Endothelial cell of umbilical vein (primary cell): Measurements from ENCODE around the gene DNAJC16. TPM values are rescaled to one million over a fixed set of nuclear protein-coding genes. Genes with fewer than 3 reads are reported as not detected.

Source experiments
- BruUV-seq: library from RNA; stranded (reverse); fragments of 400-500 nt; replicated peaks from 2 replicates; lab custom pipeline; 2021; lab: Mats Ljungman, UMichigan
- CTCF ChIA-PET: fragments of 300-600, 350-600 bp; sonication (Branson Sonifier 250); formaldehyde crosslinking; loops from one replicate; lab custom pipeline; 2021; ENCODE audit warnings: antibody characterized with exemption, inconsistent platforms; lab: Charles Lee
- POLR2A ChIA-PET: fragments of 300-600, 350-600 bp; sonication (Branson Sonifier 250); formaldehyde crosslinking; loops from one replicate; lab custom pipeline; 2021; ENCODE audit warnings: antibody characterized with exemption, inconsistent platforms; lab: Charles Lee
- DNase-seq: peaks from one replicate; pipeline ENCODE4 v3.0.0-alpha.2; 2011; ENCODE audit warnings: low read depth, low spot score
- FAIRE-seq: peaks from 2 replicates; lab custom pipeline; 2011; peaks lifted over from hg19 to GRCh38; lab: Jason Lieb, UNC
- H2AFZ ChIP-seq: 2 replicates; pipeline ENCODE4 v1.6.0; 2012; ENCODE audit warnings: low read depth, low read length, control low read depth, inconsistent platforms
- H3K27ac ChIP-seq: 2 replicates; pipeline ENCODE4 v1.5.1; 2011; ENCODE audit warnings: low read depth, mild to moderate bottlenecking, control low read depth, low read length, moderate library complexity; ENCODE audit not compliant: insufficient read depth
- H3K27me3 ChIP-seq, 2 experiments: 2 replicates each; pipeline versions ENCODE4 v1.6.0 to v1.6.1; 2011; ENCODE audit warnings: low read length in 2 of 2, mixed read lengths in 1 of 2; ENCODE audit not compliant: control insufficient read depth in 2 of 2, insufficient read depth in 2 of 2
- H3K36me3 ChIP-seq, 2 experiments: 2 replicates in 1 of 2; 3 replicates in 1 of 2; pipeline ENCODE4 v1.5.1; 2011; ENCODE audit warnings: low read length in 2 of 2, mild to moderate bottlenecking in 1 of 2, moderate library complexity in 1 of 2; ENCODE audit not compliant: control insufficient read depth in 2 of 2, insufficient read depth in 2 of 2; ENCODE audit errors: extremely low read depth in 1 of 2
- H3K4me1 ChIP-seq: 3 replicates; pipeline ENCODE4 v1.5.1; 2011; ENCODE audit warnings: mild to moderate bottlenecking, low read length; ENCODE audit not compliant: control insufficient read depth, insufficient read depth; ENCODE audit errors: extremely low read depth
- H3K4me2 ChIP-seq: 2 replicates; pipeline ENCODE4 v1.6.1; 2011; ENCODE audit warnings: low read length, control low read depth, mixed read lengths; ENCODE audit not compliant: insufficient read depth
- H3K4me3 ChIP-seq, 3 experiments: fragments of 200-600 bp in 1 of 3; sonication (generic), shearing (Covaris generic) in 1 of 3; replicated peaks in 1 of 3; 2 replicates each; pipeline ENCODE4 v1.5.1; 2011 to 2016; ENCODE audit warnings: control low read depth in 3 of 3, low read length in 3 of 3, mild to moderate bottlenecking in 2 of 3, inconsistent platforms in 1 of 3, low read depth in 1 of 3, moderate library complexity in 1 of 3; ENCODE audit not compliant: insufficient read depth in 1 of 3
- H3K79me2 ChIP-seq: 2 replicates; pipeline ENCODE4 v1.6.0; 2012; ENCODE audit warnings: low read length, inconsistent platforms; ENCODE audit not compliant: control insufficient read depth, insufficient read depth
- H3K9ac ChIP-seq: replicated peaks from 2 replicates; pipeline ENCODE3; 2011; ENCODE audit warnings: low read length, control low read depth; ENCODE audit not compliant: insufficient read depth; ENCODE audit errors: extremely low read depth
- H3K9me1 ChIP-seq: replicated peaks from 3 replicates; pipeline ENCODE4 v1.6.0; 2011; ENCODE audit warnings: mild to moderate bottlenecking, low read length; ENCODE audit not compliant: control insufficient read depth, insufficient read depth; ENCODE audit errors: extremely low read depth
- H3K9me3 ChIP-seq: replicated peaks from 2 replicates; pipeline ENCODE4 v1.5.1; 2012; ENCODE audit warnings: low read length, inconsistent platforms; ENCODE audit not compliant: control insufficient read depth, insufficient read depth
- H4K20me1 ChIP-seq: replicated peaks from 2 replicates; pipeline ENCODE3; 2011; ENCODE audit warnings: mild to moderate bottlenecking, low read length; ENCODE audit not compliant: control insufficient read depth, insufficient read depth; ENCODE audit errors: extremely low read depth
- CTCF ChIP-seq, 2 donors: IDR thresholded peaks; 1 replicate in 1 of 2; 2 replicates in 1 of 2; pipeline ENCODE4 v1.5.1; 2011; ENCODE audit warnings: low read length in 2 of 2, mild to moderate bottlenecking in 2 of 2, moderate library complexity in 2 of 2, control low read depth in 1 of 2, inconsistent platforms in 1 of 2, low read depth in 1 of 2; ENCODE audit not compliant: insufficient read depth in 1 of 2; ENCODE audit errors: extremely low read depth in 1 of 2
- EZH2 ChIP-seq: IDR thresholded peaks from 2 replicates; pipeline ENCODE4 v1.6.1; 2012; ENCODE audit warnings: borderline replicate concordance, low read depth, mild to moderate bottlenecking, moderate library complexity, low read length, inconsistent platforms; ENCODE audit not compliant: severe bottlenecking
- FOS ChIP-seq: IDR thresholded peaks from 2 replicates; pipeline ENCODE4 v1.6.1; 2011; ENCODE audit warnings: mild to moderate bottlenecking, low read length, moderate library complexity, borderline replicate concordance; ENCODE audit not compliant: insufficient read depth
- GATA2 ChIP-seq: IDR thresholded peaks from 2 replicates; pipeline ENCODE4 v1.7.0; 2011; ENCODE audit warnings: low read depth, mild to moderate bottlenecking, moderate library complexity, mixed read lengths, low read length; ENCODE audit not compliant: insufficient read length, insufficient read depth
- JUN ChIP-seq: IDR thresholded peaks from 2 replicates; pipeline ENCODE4 v1.6.1; 2011; ENCODE audit warnings: borderline replicate concordance, low read depth; ENCODE audit not compliant: insufficient read length, insufficient read depth
- MAX ChIP-seq: IDR thresholded peaks from 2 replicates; pipeline ENCODE4 v1.6.1; 2011; ENCODE audit not compliant: insufficient read depth, insufficient read length
- MYC ChIP-seq: IDR thresholded peaks from one replicate; pipeline ENCODE4 v1.6.1; 2011; ENCODE audit warnings: mild to moderate bottlenecking, low read depth, low read length
- POLR2A ChIP-seq: IDR thresholded peaks from 2 replicates; pipeline ENCODE4 v1.6.1; 2012; ENCODE audit warnings: low read depth, mild to moderate bottlenecking, control low read depth, low read length
- POLR2AphosphoS5 ChIP-seq: IDR thresholded peaks from 2 replicates; pipeline ENCODE4 v1.6.1; 2012; ENCODE audit warnings: low read depth, mild to moderate bottlenecking, control low read depth, low read length, moderate library complexity; ENCODE audit not compliant: insufficient read depth
- dilution Hi-C: fragments of 300-500 bp; cut with MboI; formaldehyde crosslinking; loops from one replicate; pipeline ENCODE4 v1.15.0; 2019; ENCODE audit warnings: low sequenced_read_pairs; ENCODE audit not compliant: extremely low pct_ligation_motif_present
- intact Hi-C: fragments of 100-400 bp; cut with micrococcal nuclease; formaldehyde crosslinking; loops from one replicate; pipeline ENCODE4 v1.10.0; 2022
- polyA plus RNA-seq, 4 experiments: library from polyadenylated mRNA; depleted of rRNA in 3 of 4; stranded (reverse) in 3 of 4; unstranded in 1 of 4; fragments of >200 nt; gene quantifications; 2 replicates each; pipeline versions ENCODE4 v1.2.1 to v1.2.3, GENCODE V29; 2011 to 2012; ENCODE audit warnings: missing spikeins in 1 of 4
- total RNA-seq: library from RNA; stranded (reverse); gene quantifications from 2 replicates; pipeline ENCODE4 v1.2.3, GENCODE V29; 2021

DNAJC16 gene
- total and polyA plus RNA-seq, 2 donors (not counting 3 experiments of a cell fraction or from before 2014, with no cell fraction given) = 8.0 to 21.4 TPM

DNA sequence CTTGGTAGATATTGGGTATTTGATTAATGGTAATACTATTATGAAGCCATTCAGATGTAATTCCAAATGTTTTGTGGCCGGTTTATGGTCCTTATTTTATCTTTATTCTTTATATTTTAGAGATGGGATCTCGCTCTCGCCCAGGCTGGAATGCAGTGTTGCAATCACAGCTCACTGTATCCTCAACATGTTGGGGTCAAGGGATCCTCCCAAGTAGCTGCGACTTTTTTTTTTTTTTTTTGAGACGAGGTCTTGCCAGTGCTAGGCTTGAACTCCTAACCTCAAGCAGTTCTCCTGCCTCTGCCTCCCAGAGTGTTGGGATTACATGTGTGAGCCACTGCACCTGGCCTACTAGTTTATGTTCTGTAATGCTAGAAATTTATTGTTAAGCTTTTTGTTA lies 95.3 kb downstream of the DNAJC16 start:
- ChIA-PET CTCF (interaction anchor here (1.3 kb wide), 1 partner anchor 28 kb away, joined by 4 read pairs; no protein-coding TSS in a partner anchor), POLR2A (interaction anchor here (0.7 to 1.0 kb wide), 2 partner anchors 42 to 45 kb away, joined by 3 read pairs; no protein-coding TSS in a partner anchor)
- Histone ChIP-seq H3K79me2 (peaks cover 91% of the 10 kb centered on the region), H3K4me3 (no peak overlapping the region), H3K9me3 (no peaks in the 10 kb centered on the region), H3K9ac (no peak overlapping the region), H3K4me2 (no peak overlapping the region), H3K36me3 (peaks cover 0 to 5% of the 10 kb centered on the region in 2 experiments), H2AFZ (no peak overlapping the region), H4K20me1 (no peaks in the 10 kb centered on the region), H3K9me1 (no peaks in the 10 kb centered on the region), H3K4me1 (peaks cover 21% of the 10 kb centered on the region), H3K27ac (no peak overlapping the region), H3K27me3 (no peaks in the 10 kb centered on the region)
- intact Hi-C loops (no loop called here), dilution Hi-C loops (no loop called here)
- FAIRE-seq (no peak), DNase-seq (no peak)
- BruUV-seq = no TSS peak
- TF ChIP-seq POLR2AphosphoS5 (no peak), MAX (no peak), CTCF (IDR thresholded peaks at IDR 0.05; ENCODE audit: extremely low read depth in 1 of 2, insufficient read depth in 1 of 2, low read depth in 1 of 2, low read length in 2 of 2) (no peak), POLR2A (no peak), EZH2 (no peak), FOS (no peak), GATA2 (no peak), JUN (no peak), MYC (no peak)
